Activated effector memory CD4-positive, alpha-beta T cell treated with Interleukin-2 at 50 U/mL for 16 hours (primary cell): ENCODE data around the gene NXPE4.
"Not testable (repeated sequence)": the region's sequence is repeated elsewhere in the genome, so short reads cannot be mapped to it uniquely, and the experiment has no call there.

ENCODE experiments used
- DNase-seq: peaks from one replicate; pipeline ENCODE4 v3.0.0-alpha.2; 2020

The NXPE4 gene

DNA sequence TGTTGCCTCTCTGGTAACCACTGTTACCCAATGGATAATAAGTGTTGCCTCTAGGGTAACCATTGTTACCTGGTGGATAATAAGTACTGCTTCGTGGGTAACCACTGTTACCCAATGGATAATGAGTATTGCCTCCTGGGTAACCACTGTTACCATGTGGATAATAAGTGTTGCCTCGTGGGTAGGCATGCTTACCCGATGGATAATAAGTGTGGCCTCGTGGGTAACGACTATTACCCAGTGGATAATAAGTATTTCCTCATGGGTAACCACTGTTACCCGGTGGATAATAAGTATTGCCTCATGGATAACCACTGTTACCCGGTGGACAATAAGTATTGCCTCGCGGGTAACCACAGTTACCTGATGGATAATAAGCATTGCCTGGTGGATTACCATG is 13.8 kb upstream of the NXPE4 start:
- DNase-seq: no peak

DNA sequence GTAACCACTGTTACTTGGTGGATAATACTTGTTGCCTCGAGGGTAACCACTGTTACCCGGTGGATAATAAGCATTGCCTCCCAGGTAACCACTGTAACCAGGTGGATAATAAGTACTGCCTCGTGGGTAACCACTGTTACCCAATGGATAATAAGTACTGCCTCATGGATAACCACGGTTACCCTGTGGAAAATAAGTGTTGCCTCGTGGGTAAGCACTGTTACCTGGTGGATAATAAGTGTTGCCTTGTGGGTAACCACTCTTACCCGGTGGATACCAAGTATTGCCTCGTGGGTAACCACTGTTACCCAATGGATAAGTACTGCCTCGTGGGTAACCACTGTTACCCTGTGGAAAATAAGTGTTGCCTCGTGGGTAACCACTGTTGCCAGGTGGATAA is 13.0 kb upstream of the NXPE4 start:
- not testable (repeated sequence) for DNase-seq

DNA sequence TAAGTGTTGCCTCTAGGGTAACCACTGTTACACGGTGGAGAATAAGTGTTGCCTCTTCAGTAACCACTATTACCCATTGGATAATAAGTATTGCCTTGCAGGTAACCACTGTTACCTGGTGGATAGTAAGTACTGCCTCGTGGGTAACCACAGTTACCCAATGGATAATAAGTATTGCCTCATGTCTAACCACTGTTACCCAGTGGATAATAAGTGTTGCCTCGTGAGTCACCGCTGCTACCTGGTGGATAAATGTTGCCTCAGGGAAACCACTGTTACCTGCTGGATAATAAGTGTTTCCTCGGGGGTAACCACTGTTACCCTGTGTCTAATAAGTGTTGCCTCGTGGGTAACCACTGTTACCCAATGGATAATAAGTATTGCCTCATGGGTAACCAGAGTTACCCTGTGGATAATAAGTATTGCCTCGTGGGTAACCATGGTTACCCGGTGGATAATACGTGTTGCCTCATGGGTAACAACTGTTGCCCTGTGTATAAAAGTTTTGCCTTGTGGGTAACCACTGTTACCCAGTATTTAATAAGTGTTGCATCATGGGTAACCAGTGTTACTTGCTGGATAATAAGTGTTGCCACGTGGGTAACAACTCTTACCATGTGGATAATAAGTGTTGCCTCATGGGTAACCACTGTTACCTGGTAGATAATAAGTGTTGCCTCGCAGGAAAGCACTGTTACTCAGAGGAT is 12.3 kb upstream of the NXPE4 start:
- no peak for DNase-seq

DNA sequence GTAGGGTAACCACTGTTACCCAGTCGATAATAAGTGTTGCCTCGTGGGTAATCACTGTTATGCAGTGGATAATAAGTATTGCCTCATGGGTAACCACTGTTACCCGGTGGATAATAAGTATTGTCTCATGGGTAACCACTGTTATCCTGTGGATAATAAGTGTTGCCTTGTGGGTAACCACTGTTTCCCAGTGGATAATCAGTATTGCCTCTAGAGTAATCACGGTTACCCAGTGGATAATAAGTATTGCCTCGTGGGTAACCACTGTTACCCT is 11.2 kb upstream of the NXPE4 start:
- not testable (repeated sequence) for DNase-seq

DNA sequence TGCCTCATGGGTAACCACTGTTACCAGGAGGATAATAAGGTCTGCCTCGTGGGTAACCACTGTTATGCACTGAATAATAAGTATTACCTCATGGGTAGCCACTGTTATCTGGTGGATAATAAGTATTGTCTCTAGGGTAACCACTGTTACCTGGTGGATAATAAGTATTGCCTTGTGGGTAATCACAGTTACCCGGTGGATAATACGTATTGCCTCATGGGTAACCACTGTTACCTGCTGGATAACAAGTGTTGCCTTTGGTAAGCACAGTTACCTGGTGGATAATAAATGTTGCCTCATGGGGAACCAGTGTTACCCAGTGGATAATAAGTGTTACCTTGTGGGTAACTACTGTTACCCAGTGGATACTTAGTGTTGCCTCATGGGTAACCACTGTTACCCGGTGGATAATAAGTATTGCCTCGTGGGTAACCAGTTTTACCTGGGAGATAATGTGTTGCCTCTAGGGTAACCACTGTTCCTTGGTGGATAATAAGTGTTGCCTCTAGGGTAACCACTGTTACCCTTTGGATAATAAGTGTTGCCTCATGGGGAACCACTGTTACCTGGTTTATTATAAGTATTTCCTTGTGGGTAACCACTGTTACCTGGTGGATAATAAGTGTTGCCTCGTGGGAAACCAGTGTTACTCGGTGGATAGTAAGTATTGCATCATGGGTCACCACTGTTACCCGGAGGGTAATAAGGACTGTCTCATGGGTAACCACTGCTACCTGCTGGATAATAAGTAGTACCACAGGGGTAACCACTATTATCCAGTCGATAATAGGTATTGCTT is 10.6 kb upstream of the NXPE4 start:
- no peak for DNase-seq

DNA sequence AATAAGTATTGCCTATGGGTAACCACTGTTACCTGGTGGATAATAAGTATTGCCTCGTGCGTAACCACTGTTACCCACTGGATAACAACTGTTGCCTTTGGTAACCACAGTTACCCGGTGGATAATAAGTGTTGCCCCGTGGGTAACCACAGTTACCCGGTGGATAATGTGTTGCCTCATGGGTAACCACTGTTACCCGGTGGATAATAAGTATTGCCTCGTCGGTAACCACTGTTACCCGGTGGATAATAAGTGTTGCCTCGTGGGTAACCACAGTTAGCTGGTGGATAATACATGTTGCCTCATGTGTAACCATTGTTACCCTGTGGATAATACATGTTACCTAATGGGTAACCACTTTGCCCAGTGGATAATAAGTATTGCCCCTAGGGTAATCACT is 9.8 kb upstream of the NXPE4 start:
- DNase-seq: no peak

DNA sequence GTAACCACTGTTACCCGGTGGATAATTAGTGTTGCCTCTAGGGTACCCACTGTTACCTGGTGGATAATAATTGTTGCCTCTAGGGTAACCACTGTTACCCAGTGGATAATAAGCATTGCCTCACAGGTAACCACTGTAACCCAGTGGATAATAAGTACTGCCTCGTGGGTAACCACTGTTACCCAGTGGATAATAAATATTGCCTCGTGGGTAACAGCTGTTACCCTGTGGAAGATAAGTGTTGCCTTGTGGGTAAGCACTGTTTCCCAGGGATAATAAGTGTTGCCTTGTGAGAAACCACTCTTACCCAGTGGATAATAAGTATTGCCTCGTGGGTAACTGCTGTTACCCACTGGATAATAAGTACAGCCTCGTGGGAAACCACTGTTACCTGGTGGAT is 9.3 kb upstream of the NXPE4 start:
- DNase-seq: no peak

DNA sequence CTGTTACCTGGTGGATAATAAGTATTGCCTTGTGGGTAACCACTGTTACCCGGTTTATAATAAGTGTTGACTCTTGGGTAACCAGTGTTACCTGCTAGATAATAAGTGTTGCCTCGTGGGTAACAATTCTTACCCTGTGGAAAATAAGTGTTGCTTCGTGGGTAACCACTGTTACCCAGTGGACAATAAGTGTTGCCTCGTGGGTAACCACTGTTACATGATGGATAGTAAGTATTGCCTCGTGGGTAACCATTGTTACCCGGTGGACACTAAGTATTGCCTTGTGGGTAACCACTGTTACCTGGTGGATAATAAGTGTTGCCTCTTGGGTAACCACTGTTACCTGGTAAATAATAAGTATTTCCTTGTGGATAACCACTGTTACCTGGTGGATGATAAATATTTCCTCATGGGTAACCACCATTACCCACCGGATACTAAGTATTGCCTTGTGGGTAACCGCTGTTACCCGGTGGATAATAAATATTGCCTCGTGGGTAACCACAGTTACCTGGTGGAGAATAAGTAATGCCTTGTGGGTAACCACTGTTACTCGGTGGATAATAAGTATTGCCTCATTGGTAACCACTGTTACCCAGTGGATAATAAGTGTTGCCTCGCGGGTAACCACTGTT is 8.7 kb upstream of the NXPE4 start:
- DNase-seq: no peak

DNA sequence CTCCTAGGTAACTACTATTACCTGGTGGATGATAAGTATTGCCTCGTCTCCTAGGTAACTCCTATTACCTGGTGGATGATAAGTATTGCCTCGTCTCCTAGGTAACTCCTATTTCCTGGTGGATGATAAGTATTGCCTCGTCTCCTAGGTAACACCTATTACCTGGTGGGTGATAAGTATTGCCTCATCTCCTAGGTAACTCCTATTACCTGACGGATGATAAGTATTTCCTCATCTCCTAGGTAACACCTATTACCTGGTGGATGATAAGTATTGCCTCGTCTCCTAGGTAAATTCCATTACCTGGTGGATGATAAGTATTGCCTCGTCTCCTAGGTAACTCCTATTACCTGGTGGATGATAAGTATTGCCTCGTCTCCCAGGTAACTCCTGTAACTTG is 7.6 kb upstream of the NXPE4 start:
- DNase-seq: not testable (repeated sequence)

DNA sequence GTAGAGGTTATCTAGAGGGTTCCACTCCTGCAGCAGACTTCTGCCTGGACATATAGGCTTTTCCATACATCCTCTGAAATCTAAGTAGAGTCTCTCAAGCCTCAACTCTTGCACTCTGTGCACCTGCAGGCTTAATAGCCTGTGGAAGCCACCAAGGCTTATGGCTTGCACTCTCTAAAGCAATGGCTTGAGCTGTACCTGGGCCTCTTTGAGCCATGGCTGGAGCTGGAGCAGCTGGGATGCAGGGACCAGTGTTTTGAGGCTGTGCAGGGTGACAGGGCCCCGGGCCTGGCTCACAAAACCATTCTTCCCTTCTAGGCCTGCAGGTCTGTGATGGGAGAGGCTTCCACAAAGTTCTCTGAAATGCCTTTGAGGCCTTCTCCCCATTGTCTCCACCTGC is 2.9 kb upstream of the NXPE4 start:
- DNase-seq: no peak

DNA sequence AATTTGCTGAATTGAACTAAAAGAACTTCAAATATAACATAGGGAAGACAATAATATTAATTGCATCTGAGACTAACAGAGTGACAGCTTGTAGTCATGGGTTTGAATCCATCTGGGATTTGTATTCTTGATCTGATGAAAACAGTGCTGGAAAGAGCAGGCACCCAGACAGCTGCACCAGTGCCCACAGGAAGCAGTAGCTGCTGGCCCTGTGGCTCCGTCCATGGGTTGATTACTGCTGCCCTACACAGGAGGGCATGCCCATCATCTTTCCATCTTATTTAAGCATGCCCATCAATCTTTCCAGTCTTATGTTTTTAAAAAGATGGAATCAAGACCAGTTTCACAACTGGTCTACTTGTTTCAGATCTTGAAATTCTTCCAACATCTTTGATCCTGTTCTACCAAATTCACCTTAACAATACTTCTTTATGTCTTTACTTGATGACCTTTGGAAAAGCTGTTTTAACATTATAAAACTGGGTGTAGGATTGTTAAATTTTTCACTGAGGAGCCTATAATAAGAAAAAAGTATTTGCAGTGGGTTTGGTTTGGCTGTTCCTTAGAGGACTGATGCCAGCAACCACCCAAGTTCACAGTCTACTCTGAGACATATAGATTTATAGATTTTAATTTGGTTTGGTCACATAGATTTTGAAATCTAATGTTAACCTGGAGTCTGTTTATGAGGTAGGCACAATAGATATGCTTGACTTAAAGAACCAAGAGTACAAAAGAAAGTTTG is 761 bp upstream of the NXPE4 start:
- no peak for DNase-seq

DNA sequence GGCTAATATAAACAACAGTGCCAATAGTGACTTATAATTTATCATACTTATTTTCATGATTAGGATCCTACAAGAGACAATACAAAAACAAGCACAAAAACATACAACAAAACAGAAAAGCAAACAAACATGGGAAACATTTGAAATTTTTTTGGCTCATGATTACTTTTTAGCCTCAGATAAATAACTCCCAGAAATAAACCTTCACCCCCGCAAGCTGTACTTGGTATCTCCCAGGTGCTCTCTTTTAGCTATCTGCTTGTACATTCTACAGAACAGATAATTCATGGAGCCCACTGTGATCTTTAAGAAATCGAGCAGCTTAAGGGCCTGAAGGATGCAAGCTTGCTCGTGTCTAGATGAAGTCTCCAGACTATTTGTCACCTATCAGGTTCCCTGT is 883 bp downstream of the NXPE4 start:
- DNase-seq: no peak

DNA sequence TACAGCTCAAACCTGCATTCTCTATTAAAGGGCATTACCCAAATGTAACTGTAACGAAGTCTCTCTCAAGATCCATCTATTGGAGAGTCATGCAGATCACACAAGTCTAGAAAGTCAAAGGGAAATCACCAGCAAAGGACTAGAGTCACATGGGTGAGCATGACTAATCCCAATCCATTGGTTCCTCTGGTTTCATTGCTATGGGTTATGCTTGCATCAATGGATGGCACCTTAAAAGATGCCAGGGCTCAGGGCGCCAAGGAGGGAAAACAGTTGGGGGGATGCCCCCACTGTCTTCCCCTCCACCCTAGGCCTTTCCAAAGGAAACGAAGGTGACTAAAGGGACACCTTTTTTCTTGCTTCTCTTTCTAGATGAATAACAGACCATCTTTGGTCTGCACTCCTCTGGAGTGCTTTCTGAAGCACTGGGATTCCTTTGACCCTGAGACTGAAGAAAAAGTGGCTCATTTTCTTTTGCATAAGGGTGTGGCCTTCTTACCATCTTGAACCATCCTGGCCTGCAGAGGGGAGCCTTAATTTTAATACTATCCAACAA is 8.1 kb downstream of the NXPE4 start:
- no peak for DNase-seq

DNA sequence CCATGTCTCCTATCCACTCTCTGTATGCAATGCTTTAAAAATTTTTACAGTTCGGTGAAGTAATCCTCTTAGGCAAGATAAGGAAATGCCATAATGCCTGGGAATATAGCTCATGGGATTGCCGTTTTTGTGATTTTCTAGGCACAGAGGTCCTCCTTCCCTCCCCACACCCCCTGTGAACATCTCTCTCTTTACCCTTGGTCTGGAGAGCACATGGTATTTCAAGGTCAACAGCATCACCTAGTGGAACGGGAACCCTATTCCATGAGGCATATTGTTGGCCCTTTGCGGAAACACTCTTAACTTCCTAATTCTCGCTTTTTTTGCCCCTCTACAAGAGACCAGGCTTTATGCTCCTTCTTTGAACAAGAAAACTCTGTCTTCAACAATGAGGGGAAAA is 8.8 kb downstream of the NXPE4 start:
- no peak for DNase-seq

DNA sequence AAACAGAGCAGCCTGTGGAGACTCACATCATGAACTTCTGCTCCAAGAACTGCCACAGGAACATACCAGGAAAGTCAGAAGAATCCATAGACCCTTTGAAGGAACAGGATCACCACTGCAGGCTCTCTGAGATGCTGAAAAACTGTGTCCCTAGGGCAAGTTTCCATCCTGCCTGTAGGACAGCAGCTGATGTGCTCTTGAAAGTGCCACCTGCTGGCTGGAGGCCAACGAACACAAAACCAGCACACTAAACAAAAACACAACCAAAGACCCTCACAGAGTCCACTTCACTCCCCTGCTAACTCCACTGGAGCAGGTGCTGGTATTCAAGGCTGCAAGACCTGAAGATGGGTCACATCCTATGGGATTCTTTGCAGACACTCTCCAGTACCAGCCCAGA is 23.9 kb downstream of the NXPE4 start:
- no peak for DNase-seq

DNA sequence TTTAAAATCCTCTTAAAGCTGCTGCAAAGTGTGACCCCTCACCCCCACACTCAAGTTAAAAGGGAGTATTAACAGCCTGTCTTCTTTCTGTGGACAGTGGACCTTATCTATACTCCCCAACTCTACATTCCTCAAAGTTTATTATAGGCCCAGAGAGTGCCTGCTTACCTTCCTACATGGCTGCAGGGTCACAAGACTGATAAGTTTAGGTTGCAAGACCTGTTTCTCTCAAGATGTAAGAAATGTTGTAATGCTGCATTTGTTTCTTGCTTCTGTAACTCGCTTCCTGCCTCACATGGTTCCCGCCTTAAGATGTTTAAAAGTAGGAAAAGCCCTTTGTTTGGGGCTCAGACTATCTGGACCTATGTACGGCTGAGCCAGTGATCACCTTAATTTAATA is 25.8 kb downstream of the NXPE4 start:
- no peak for DNase-seq

DNA sequence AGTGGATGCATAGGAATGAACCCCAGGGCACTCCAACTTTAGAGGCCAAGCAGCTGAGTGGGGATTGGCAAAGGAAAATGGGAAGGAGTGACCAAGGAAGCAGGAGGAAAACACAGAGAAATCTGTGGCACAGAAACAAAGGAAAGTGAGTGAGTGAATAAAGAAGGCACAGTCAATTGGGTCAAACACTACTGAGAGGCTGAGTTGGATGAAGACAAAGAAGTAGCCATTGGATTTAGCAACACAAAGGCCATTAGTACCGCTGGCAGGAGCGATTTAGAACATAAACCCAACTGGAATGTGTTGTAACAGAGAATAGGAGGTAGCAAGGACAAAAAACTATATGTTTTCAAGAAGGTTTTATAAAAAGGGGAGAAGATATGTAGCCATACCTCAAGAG is 29.3 kb downstream of the NXPE4 start:
- DNase-seq: no peak

DNA sequence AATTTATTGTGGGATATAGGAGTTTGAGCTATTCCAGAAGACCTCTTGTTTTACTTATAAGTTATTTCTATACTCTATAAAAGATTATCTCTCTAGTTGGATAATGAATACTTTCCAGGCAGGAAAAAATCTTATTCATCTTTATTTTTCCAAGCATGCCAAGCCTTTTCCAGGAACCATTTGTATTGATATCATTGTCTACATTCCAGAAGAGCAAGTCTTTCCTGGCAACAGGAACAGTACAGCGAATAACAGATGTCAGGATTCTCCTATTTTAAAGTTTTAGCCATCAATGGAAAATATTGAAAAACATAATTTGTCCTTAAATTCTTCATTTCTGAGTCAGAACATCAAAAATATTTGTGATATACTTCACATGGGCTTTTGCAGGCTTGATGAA is 30.8 kb downstream of the NXPE4 start:
- no peak for DNase-seq

DNA sequence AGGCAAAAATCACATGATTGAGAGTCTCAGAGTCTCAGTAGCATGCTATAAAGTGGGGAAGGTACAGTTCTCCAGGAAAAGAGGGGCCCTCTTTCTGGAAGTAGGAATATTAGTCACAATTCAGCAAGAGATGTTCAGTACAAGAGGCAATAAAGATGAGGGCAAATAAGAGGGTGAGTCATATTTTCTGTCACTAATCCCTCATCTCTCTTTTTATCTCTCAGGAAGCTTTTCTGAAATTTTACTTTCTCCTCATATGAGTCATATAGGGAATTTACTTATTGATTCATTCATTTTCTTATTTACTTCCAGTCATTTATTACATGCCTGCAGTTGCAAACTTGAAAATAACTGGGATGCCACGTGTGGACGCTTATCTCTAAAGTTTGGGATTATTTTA is 32.5 kb downstream of the NXPE4 start:
- DNase-seq: no peak

DNA sequence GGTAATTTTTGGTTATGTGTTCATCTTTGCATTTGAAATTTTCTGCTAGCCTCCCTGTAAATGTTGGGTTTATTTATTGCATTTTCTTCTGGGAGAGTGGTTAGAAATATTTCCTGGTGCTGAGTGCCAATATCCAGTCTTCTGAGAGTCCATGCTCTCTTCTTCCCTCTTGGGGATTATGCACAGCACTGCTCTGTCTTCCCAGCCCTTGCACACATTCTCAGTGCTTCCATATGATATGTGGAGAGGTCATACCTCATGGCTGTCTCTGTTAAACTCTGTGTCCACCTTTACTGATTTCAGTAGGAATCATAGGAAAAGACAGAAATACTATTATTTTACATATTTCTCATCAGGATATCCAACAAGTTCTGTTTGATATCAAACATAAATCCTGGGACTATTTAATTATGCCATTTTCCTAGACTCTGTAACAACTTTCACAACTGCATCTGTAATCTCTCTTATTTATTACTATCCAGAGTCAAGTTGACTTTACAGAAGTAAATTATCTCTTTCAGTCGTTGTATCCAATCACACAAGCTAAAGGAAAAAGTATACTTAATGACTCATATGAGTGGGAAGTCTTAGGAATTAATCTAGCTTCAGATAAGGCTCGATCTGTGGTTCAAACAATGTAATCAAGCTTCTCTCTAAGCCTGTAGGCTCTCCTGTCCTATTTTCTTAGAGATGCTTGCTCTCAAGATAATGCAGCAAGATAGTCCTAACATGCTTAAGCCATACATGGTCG is 33.2 kb downstream of the NXPE4 start:
- DNase-seq: no peak

DNA sequence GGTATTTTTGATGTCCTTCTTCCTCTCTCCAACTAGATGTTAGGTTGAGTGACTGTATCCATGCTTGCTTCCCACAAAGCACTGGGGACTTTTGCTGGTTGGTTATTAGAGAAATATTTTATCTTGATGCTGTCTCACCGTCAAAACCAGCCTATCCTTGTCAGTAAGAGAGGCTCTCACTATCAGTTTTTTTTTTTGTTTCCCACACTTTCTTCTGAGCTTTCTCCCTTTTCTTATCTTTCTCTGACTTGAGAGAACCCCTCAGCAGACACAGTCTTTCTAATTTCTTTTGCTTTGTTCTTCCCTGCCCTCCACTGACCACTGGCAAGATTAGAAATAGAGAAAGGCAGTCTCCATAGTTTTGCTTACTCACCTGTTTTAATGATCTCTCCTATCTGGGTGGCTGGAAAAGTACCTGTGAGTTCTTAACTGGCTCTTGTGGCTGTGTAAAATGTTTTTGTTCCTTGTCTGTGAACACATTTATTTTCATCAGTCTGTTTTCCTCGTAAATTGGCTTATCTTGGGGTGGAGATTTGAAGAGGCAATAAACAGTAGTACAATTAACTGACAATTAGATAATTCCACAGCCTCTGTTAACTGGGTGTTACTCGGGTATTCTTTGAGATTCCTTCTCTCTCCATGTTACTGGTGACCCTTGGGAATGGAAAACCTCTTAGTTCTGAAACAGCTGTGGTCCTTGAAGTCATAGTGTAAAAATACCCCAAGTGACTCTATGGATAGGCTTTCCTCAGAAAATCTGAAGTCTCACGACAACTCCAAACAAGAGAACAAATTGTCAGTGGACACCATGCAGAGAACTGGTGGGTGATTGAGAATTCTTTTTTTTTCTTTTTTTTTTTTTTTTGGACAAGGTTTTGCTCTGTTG is 35.9 kb downstream of the NXPE4 start, which contains the start of gene NXPE1:
NXPE1 (minus strand) TSS at position 457 of the 886 bp plus-strand sequence. CDS start 8,680 bp downstream, outside the sequence.
- no peak for DNase-seq
